Left lobe of liver (tissue), 2 donors: ENCODE measurements around the gene CNTRL. TPM values are rescaled to one million over a fixed set of nuclear protein-coding genes. Genes with fewer than 3 reads are reported as not detected.
"Not testable (repeated sequence)": the region's sequence is repeated elsewhere in the genome, so short reads cannot be mapped to it uniquely, and the experiment has no call there.

Experiments used
- ATAC-seq: fragments of 200-7000 bp; cut with Tn5 transposase; one replicate; pipeline ENCODE4 v1.9.1; 2020; ENCODE audit warnings: mild to moderate bottlenecking, moderate library complexity
- DNase-seq: peaks from one replicate; pipeline ENCODE4 v3.0.0-alpha.2; 2020; ENCODE audit warnings: low spot score
- total RNA-seq: library from RNA; stranded (reverse); gene quantifications from one replicate; pipeline ENCODE4 v1.2.1, GENCODE V29; 2021
- donor health status: DM: no; HTN: no; CAD: no; lungs with moderate emphysema.
- donor health status: DM: no; HTN: yes; CAD: no.

The CNTRL gene
- total RNA-seq, 1 donor from 2014 or later, result 3.6 TPM

- DNase-seq, result no peak
- ATAC-seq, result no peak
Observed at GRCh38 chr9:121123816-121124535, 49.2 kb downstream of the CNTRL start.

- no peak for ATAC-seq
- DNase-seq, result no peak
Observed at GRCh38 chr9:121125590-121125989, 50.8 kb downstream of the CNTRL start.

- not testable (repeated sequence) for ATAC-seq, DNase-seq
Observed at GRCh38 chr9:121129384-121129783, 54.6 kb downstream of the CNTRL start.

DNA sequence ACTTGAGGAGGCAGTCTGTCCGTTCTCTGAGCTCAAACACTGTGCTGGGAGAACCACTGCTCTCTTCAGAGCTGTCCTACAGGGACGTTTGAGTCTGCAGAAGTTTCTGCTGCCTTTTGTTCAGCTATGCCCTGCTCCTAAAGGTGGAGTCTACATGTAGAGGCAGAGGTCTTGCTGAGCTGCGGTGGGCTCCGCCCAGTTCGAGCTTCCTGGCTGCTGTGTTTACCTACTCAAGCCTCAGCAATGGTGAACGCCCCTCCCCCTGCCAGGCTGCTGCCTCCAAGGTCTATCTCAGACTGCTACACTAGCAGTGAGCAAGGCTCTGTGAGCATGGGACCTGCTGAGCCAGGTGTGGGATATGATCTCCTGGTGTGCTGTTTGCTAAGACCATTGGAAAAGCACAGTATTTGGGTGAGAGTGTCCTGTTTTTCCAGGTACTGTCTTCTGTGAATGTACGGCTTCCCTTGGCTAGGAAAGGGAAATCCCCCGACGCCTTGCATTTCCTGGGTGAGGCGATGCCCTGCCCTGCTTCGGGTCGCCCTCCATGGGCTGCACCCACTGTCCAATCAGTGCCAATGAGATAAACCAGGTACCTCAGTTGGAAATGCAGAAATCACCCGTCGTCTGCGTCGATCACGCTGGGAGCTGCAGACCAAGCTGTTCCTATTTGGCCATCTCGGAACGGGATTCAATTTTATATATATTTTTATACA, 58.5 kb downstream of the CNTRL start:
- ATAC-seq, result no peak
- no peak for DNase-seq

- ATAC-seq (no peak), DNase-seq (no peak)
Observed at GRCh38 chr9:121135642-121136041, 60.9 kb downstream of the CNTRL start.

DNA sequence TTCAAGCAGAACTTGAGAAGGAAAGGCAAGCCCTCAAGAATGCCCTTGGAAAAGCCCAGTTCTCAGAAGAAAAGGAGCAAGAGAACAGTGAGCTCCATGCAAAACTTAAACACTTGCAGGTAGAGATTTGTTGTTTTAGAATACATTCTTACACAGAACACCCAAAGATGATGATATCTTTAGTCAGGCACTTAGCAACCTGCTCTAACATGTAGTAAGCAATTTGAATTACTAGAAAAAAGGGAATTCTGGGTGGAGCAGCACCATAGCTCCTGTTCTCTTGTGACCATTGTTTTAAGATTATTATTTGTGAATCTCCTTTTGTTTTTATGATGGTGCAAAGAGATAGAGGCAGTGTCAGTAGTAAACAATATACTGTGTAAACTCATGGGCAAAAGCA, 63.8 kb downstream of the CNTRL start:
- DNase-seq (no peak), ATAC-seq (no peak)

- DNase-seq, result no peak
- no peak for ATAC-seq
Observed at GRCh38 chr9:121138973-121139372, 64.2 kb downstream of the CNTRL start.

DNA sequence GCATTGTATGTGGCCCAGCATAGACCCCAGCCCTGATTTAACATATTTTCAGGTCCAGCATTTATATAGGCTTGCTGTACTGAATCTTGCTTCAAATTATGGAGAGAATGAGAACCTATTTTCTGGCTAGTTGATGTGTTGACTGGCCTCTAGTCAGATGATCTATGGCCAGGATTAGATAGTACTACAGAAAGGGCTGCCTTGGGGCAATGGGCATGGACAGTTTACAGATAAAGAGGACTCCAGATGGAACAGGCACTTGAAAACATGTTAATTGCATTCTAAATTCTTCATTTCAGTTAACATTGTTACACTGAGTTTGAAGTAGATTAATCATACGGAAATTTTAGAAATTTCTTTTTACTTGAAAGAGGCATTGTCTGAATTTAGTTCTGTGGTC, 65.4 kb downstream of the CNTRL start:
- no peak for DNase-seq
- ATAC-seq, result no peak

GRCh38 chr9:121141306-121141705, 66.6 kb downstream of the CNTRL start:
- ATAC-seq, result no peak

GRCh38 chr9:121141706-121142105, 67.0 kb downstream of the CNTRL start:
- ATAC-seq, result no peak
- DNase-seq, result no peak

More at GRCh38 chr9:121141306-121141705, 66.6 kb downstream of the CNTRL start:
- no peak for DNase-seq

DNA sequence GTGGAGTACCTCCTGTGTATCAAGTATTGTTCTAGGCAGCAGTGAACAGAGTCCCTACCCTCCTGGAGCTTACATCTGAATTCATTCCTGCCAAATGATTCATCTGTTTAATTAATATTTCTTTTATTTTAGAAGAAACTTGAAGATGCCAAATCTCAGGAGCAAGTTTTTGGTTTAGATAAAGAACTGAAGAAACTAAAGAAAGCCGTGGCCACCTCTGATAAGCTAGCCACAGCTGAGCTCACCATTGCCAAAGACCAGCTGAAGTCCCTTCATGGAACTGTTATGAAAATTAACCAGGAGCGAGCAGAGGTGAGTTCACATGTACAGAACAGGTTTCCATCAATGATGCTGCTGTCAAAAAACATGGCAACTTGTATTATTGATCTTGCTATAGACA, 69.0 kb downstream of the CNTRL start:
- ATAC-seq (no peak), DNase-seq (no peak)

DNA sequence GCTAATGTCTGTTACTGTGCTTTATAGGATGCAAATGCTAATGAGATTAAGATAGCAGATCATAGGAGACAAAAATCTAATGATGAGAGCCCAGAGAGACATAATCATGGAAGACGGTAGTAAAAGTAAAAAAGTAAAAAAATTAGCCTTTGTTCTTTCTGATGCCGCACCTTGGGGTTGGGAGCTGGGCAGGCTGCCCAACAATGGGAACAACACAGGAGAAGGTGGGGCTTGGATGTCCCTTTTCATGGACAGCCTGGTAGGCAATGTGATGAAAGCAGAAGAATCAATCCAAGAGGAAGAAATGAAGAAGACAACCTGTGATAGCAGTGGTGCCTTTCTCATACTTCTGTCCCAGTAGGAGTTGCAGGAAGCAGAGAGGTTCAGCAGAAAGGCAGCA, 69.7 kb downstream of the CNTRL start:
- ATAC-seq, result no peak

GRCh38 chr9:121150188-121150587, 75.4 kb downstream of the CNTRL start:
- DNase-seq, result no peak
- ATAC-seq, result no peak

More for the DNA sequence above, 69.7 kb downstream of the CNTRL start:
- no peak for DNase-seq

GRCh38 chr9:121153642-121154041, 78.9 kb downstream of the CNTRL start:
- DNase-seq (no peak), ATAC-seq (no peak)

GRCh38 chr9:121154782-121155181, 80.0 kb downstream of the CNTRL start:
- DNase-seq (no peak), ATAC-seq (no peak)

- no peak for DNase-seq
- no peak for ATAC-seq
Observed at GRCh38 chr9:121156263-121156731, 81.5 kb downstream of the CNTRL start.

DNA sequence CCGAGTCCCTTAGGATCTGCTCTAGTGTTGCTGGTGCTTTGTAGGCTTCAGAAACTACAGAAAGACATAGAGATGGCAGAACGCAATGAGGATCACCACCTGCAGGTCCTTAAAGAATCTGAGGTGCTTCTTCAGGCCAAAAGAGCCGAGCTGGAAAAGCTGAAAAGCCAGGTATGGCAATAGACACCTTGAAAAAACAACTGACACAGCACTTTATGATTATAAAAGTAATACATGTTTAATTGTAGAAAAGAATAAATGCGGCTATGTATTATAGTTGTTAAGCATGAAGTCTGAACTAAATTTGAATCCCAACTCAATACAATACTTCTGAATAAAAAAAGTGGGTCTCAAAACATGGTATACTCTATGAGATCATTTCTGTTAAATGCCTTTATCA, 83.2 kb downstream of the CNTRL start:
- DNase-seq, result no peak
- no peak for ATAC-seq

GRCh38 chr9:121160025-121160424, 85.3 kb downstream of the CNTRL start:
- no peak for ATAC-seq
- no peak for DNase-seq

DNA sequence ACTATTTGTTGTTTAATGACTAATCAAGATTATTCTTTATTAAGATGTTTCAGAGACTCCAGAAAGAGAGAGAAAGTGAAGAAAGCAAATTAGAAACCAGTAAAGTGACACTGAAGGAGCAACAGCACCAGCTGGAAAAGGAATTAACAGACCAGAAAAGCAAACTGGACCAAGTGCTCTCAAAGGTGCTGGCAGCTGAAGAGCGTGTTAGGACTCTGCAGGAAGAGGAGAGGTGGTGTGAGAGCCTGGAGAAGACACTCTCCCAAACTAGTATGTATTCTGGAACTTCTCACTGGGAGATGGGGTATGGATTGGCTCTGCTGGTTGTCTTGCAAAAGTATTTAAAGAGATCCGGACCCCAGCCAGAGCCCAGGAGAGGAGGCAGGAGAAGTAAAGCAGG, 93.3 kb downstream of the CNTRL start:
- DNase-seq, result no peak
- ATAC-seq, result no peak

- DNase-seq (no peak), ATAC-seq (peak; percentile 78)
Observed at GRCh38 chr9:121169094-121169601, 94.4 kb downstream of the CNTRL start.

DNA sequence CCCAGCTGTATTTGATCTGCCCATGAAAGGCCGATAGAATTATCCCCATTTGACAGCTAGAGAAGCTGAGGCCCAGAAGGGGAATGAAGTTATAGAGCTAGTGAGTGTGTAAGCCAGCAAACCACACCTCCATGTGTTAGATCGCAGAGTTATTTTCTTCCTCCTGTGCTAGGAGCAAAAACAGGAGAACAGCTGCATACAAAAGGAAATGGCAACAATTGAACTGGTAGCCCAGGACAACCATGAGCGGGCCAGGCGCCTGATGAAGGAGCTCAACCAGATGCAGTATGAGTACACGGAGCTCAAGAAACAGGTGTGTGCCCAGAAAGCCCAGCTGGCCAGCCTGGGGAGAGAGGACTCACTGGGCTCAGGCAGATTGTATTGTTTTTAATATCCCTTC, 96.5 kb downstream of the CNTRL start:
- ATAC-seq, result no peak
- no peak for DNase-seq
